HepG2 (cell line): ENCODE data around the gene SULT1E1. TPM values are rescaled to one million over a fixed set of nuclear protein-coding genes. Genes with fewer than 3 reads are reported as not detected.

ENCODE experiments used
- AHR ChIP-seq: IDR thresholded peaks from 2 replicates; pipeline ENCODE4 v1.6.1; 2018; ENCODE audit warnings: missing genetic modification reagents, missing compliant biosample characterization
- ATF5 ChIP-seq: sonication (generic); formaldehyde crosslinking; IDR thresholded peaks from 2 replicates; pipeline ENCODE4 v1.4.0; 2020; ENCODE audit warnings: mild to moderate bottlenecking, low read depth, missing genetic modification reagents
- EHMT2 ChIP-seq: fragments of 200-600 bp; sonication (generic); IDR thresholded peaks from 2 replicates; pipeline ENCODE4 v1.7.0; 2017; ENCODE audit warnings: antibody characterized with exemption, low read depth, low read length, borderline replicate concordance
- HIC2 ChIP-seq: sonication (generic); formaldehyde crosslinking; IDR thresholded peaks from 2 replicates; pipeline ENCODE4 v1.9.0; 2022; ENCODE audit warnings: low read depth, missing genetic modification reagents
- HOXA9 ChIP-seq: sonication (generic); formaldehyde crosslinking; IDR thresholded peaks from 2 replicates; pipeline ENCODE4 v1.8.1; 2022; ENCODE audit warnings: missing genetic modification reagents, mild to moderate bottlenecking, moderate library complexity, borderline replicate concordance
- KDM5B ChIP-seq: sonication (generic); formaldehyde crosslinking; IDR thresholded peaks from 2 replicates; pipeline ENCODE4 v1.4.0; 2020; ENCODE audit warnings: missing genetic modification reagents, mild to moderate bottlenecking, borderline replicate concordance
- MEIS1 ChIP-seq: sonication (generic); formaldehyde crosslinking; IDR thresholded peaks from 2 replicates; pipeline ENCODE4 v1.9.0; 2021; ENCODE audit warnings: mild to moderate bottlenecking, missing genetic modification reagents, moderate library complexity, borderline replicate concordance
- MZF1 ChIP-seq: sonication (generic); formaldehyde crosslinking; IDR thresholded peaks from 2 replicates; pipeline ENCODE4 v1.8.1; 2023; ENCODE audit warnings: mild to moderate bottlenecking, missing genetic modification reagents, borderline replicate concordance
- SRF ChIP-seq: IDR thresholded peaks from 2 replicates; pipeline ENCODE4 v1.6.1; 2011; ENCODE audit warnings: mild to moderate bottlenecking, low read depth, low read length, moderate library complexity
- ZNF10 ChIP-seq: sonication (generic); formaldehyde crosslinking; IDR thresholded peaks from 2 replicates; pipeline ENCODE4 v1.4.0; 2020; ENCODE audit warnings: mild to moderate bottlenecking, low read depth, missing genetic modification reagents, borderline replicate concordance
- ZNF44 ChIP-seq: sonication (generic); formaldehyde crosslinking; IDR thresholded peaks from 2 replicates; pipeline ENCODE4 v1.5.1; 2020; ENCODE audit warnings: mild to moderate bottlenecking, missing genetic modification reagents
- ZNF564 ChIP-seq: sonication (generic); formaldehyde crosslinking; IDR thresholded peaks from 2 replicates; pipeline ENCODE4 v1.8.1; 2023; ENCODE audit warnings: mild to moderate bottlenecking, missing genetic modification reagents
- ZNF576 ChIP-seq: sonication (generic); formaldehyde crosslinking; IDR thresholded peaks from 2 replicates; pipeline ENCODE4 v1.4.0; 2020; ENCODE audit warnings: mild to moderate bottlenecking, missing genetic modification reagents
- ZNF589 ChIP-seq: sonication (generic); formaldehyde crosslinking; conservative IDR thresholded peaks from 2 replicates; pipeline ENCODE4 v1.8.0; 2022; ENCODE audit warnings: mild to moderate bottlenecking, moderate library complexity, missing genetic modification reagents
- ZNF619 ChIP-seq: sonication (generic); formaldehyde crosslinking; IDR thresholded peaks from 2 replicates; pipeline ENCODE4 v1.4.0; 2020; ENCODE audit warnings: mild to moderate bottlenecking, missing genetic modification reagents
- ZNF646 ChIP-seq: sonication (generic); formaldehyde crosslinking; IDR thresholded peaks from 2 replicates; pipeline ENCODE4 v1.9.0; 2021; ENCODE audit warnings: mild to moderate bottlenecking, missing genetic modification reagents
- ZNF788 ChIP-seq: sonication (generic); formaldehyde crosslinking; IDR thresholded peaks from 2 replicates; pipeline ENCODE4 v1.5.0; 2020; ENCODE audit warnings: mild to moderate bottlenecking, missing genetic modification reagents, borderline replicate concordance
- polyA plus RNA-seq, 8 experiments: library from polyadenylated mRNA; depleted of rRNA in 3 of 8; stranded (reverse) in 7 of 8; unstranded in 1 of 8; fragments of >200 nt; fragmentation: Illumina TruSeq in 4 of 8; extraction: Trizol in 4 of 8; gene quantifications; 2 replicates each; pipeline versions ENCODE4 v1.2.1 to v1.2.3, GENCODE V29; 2011 to 2016; ENCODE audit warnings: low read depth in 4 of 8, missing spikeins in 1 of 8, mixed read lengths in 1 of 8; ENCODE audit not compliant: insufficient read depth in 1 of 8
- total RNA-seq, 5 experiments: library from RNA; depleted of rRNA; stranded (reverse); fragments of >200 nt; fragmentation: Illumina TruSeq; extraction: Trizol; gene quantifications; 2 replicates each; pipeline ENCODE4 v1.2.3, GENCODE V29; 2016; ENCODE audit warnings: low read depth in 1 of 5

Gene SULT1E1
- total and polyA plus RNA-seq, 2 of the 13 experiments (the other 11 are each of a cell fraction or from before 2014, with no cell fraction given) = 1.7 to 3.9 TPM

GRCh38 chr4:69830560-69831269 is 29.2 kb downstream of the SULT1E1 start (continued):
- TF ChIP-seq KDM5B (CRISPR knock-in tag) (peak; percentile 41; the same call in 1 of the 2 replicates), AHR (CRISPR knock-in tag) (no peak), ZNF44 (CRISPR knock-in tag) (0 out of 2 replicates have a peak, but pooled peaks have one; percentile 26), ATF5 (CRISPR knock-in tag) (no peak), ZNF788 (no peak; the same call in 1 of the 2 replicates), ZNF564 (no peak), ZNF589 (CRISPR knock-in tag) (no peak), EHMT2 (peak; percentile 26; the same call in 1 of the 2 replicates), ZNF576 (CRISPR knock-in tag) (no peak), ZNF10 (CRISPR knock-in tag) (no peak), ZNF619 (0 out of 2 replicates have a peak, but pooled peaks have one; percentile 10), MEIS1 (CRISPR knock-in tag) (no peak), SRF (no peak), HOXA9 (no peak), MZF1 (CRISPR knock-in tag) (no peak), HIC2 (CRISPR knock-in tag) (no peak; the same call in 1 of the 2 replicates), ZNF646 (CRISPR knock-in tag) (no peak)
